Subcutaneous adipose tissue (tissue), 4 donors: Measurements from ENCODE around the gene MUC5AC. TPM values are rescaled to one million over a fixed set of nuclear protein-coding genes. Genes with fewer than 3 reads are reported as not detected.

ENCODE experiments used
- CTCF ChIP-seq: fragments of 450-650 bp; IDR thresholded peaks from one replicate; pipeline ENCODE4 v1.5.1; 2016; ENCODE audit warnings: low read depth, mild to moderate bottlenecking, control low read depth, antibody characterized with exemption, moderate library complexity
- total RNA-seq, 4 donors: library from RNA; depleted of rRNA; stranded (reverse); fragments of >200 nt; gene quantifications; one replicate each; pipeline ENCODE4 v1.1.0, GENCODE V29; 2016

MUC5AC gene
- total RNA-seq, 4 donors from 2014 or later: not detected

- no peak for TF ChIP-seq CTCF
These were observed 50.9 kb downstream of the MUC5AC start for GRCh38 chr11:1208394-1209261.

- no peak for TF ChIP-seq CTCF
These were observed 51.8 kb downstream of the MUC5AC start for GRCh38 chr11:1209371-1210057.

- TF ChIP-seq CTCF: no peak
These were observed 54.1 kb downstream of the MUC5AC start for GRCh38 chr11:1211838-1212237.

GRCh38 chr11:1217151-1217550 lies 59.4 kb downstream of the MUC5AC start:
- TF ChIP-seq CTCF: no peak

- TF ChIP-seq CTCF: no peak
These were observed 60.6 kb downstream of the MUC5AC start for GRCh38 chr11:1218256-1218787.

GRCh38 chr11:1218788-1219445 lies 61.2 kb downstream of the MUC5AC start:
- no peak for TF ChIP-seq CTCF

- TF ChIP-seq CTCF: no peak
These were observed 61.7 kb downstream of the MUC5AC start for GRCh38 chr11:1219446-1219833.
